Uterus (tissue), 2 donors: ENCODE measurements around the gene LRCOL1.

Experiments used
- CTCF ChIP-seq, 4 experiments: fragments of 200-600 bp in 2 of 4; fragments of 450-650 bp in 2 of 4; sonication (generic) in 2 of 4; IDR thresholded peaks; one replicate each; pipeline ENCODE4 v1.5.1; 2016 to 2019; ENCODE audit warnings: antibody characterized with exemption in 4 of 4, mild to moderate bottlenecking in 2 of 4, moderate library complexity in 1 of 4
- POLR2A ChIP-seq, 2 donors: fragments of 450-650 bp; IDR thresholded peaks; one replicate each; pipeline ENCODE4 v1.6.1; 2016; ENCODE audit warnings: antibody characterized with exemption in 2 of 2, mild to moderate bottlenecking in 1 of 2, moderate library complexity in 1 of 2

- TF ChIP-seq CTCF (IDR thresholded peaks at IDR 0.05) (no peak), POLR2A (IDR thresholded peaks at IDR 0.05) (no peak)
These were observed 27.6 kb downstream of the LRCOL1 start for GRCh38 chr12:132582582-132583410.
